K562 (cell line): Measurements from ENCODE around the gene ATP8B2. TPM values are rescaled to one million over a fixed set of nuclear protein-coding genes. Genes with fewer than 3 reads are reported as not detected.

Experiments
- ARID3A ChIP-seq: IDR thresholded peaks from 2 replicates; pipeline ENCODE4 v1.6.1; 2012; ENCODE audit warnings: low read depth, low read length, improper control_type of control experiment, borderline replicate concordance
- CREB5 ChIP-seq: fragments of 250-450 bp; sonication (Bioruptor Pico); IDR thresholded peaks from 2 replicates; pipeline ENCODE4 v1.5.0; 2020; ENCODE audit warnings: mild to moderate bottlenecking
- DLX4 ChIP-seq: fragments of 250-450 bp; sonication (Bioruptor Pico); IDR thresholded peaks from 2 replicates; pipeline ENCODE4 v1.6.1; 2021; ENCODE audit warnings: mild to moderate bottlenecking
- ETS1 ChIP-seq: conservative IDR thresholded peaks from 2 replicates; pipeline ENCODE4 v1.6.1; 2011; ENCODE audit warnings: low read depth, mild to moderate bottlenecking, low read length; ENCODE audit not compliant: control insufficient read depth
- ETV5 ChIP-seq: sonication (generic); formaldehyde crosslinking; IDR thresholded peaks from 2 replicates; pipeline ENCODE4 v1.4.0; 2020; ENCODE audit warnings: low read depth, mild to moderate bottlenecking, missing genetic modification reagents
- GATAD2A ChIP-seq: fragments of 450-650 bp; IDR thresholded peaks from 2 replicates; pipeline ENCODE4 v1.6.1; 2017
- HLTF ChIP-seq: fragments of 450-650 bp; IDR thresholded peaks from 2 replicates; pipeline ENCODE4 v1.6.1; 2016
- KAT8 ChIP-seq: fragments of 450-650 bp; IDR thresholded peaks from 2 replicates; pipeline ENCODE4 v1.6.1; 2016; ENCODE audit warnings: low read depth, mild to moderate bottlenecking
- RBM25 ChIP-seq: fragments of 200-400 bp; formaldehyde crosslinking; IDR thresholded peaks from 2 replicates; pipeline ENCODE4 v1.6.1; 2018; ENCODE audit warnings: low read length, low read depth, moderate library complexity; ENCODE audit not compliant: severe bottlenecking
- RCOR1 ChIP-seq, 2 experiments: IDR thresholded peaks; 2 replicates each; pipeline ENCODE4 v1.6.1; 2012; ENCODE audit warnings: low read depth in 2 of 2, low read length in 2 of 2, borderline replicate concordance in 1 of 2, improper control_type of control experiment in 1 of 2
- SLC30A9 ChIP-seq: fragments of 250-450 bp; sonication (Bioruptor Pico); IDR thresholded peaks from 2 replicates; pipeline ENCODE4 v1.8.0; 2022; ENCODE audit warnings: mild to moderate bottlenecking, moderate library complexity
- SNIP1 ChIP-seq: fragments of 450-650 bp; IDR thresholded peaks from 2 replicates; pipeline ENCODE4 v1.7.1; 2017; ENCODE audit warnings: low read depth, mild to moderate bottlenecking
- TAF7 ChIP-seq: fragments of 450-650 bp; IDR thresholded peaks from 2 replicates; pipeline ENCODE4 v1.6.1; 2016; ENCODE audit warnings: missing genetic modification characterization, missing compliant biosample characterization
- TAF9B ChIP-seq: fragments of 450-650 bp; IDR thresholded peaks from 2 replicates; pipeline ENCODE4 v1.6.1; 2018; ENCODE audit warnings: mild to moderate bottlenecking; ENCODE audit not compliant: partially characterized antibody
- TCF3 ChIP-seq: sonication (generic); formaldehyde crosslinking; IDR thresholded peaks from 2 replicates; pipeline ENCODE4 v1.4.0; 2020; ENCODE audit warnings: mild to moderate bottlenecking, missing genetic modification reagents
- TFE3 ChIP-seq: fragments of 450-650 bp; formaldehyde crosslinking; IDR thresholded peaks from 2 replicates; pipeline ENCODE4 v1.4.0; 2020; ENCODE audit warnings: mild to moderate bottlenecking, mixed read lengths
- XRCC4 ChIP-seq: IDR thresholded peaks from one replicate; pipeline ENCODE4 v1.6.1; 2011; ENCODE audit not compliant: insufficient read depth, insufficient read length; ENCODE audit errors: extremely low read depth
- ZNF212 ChIP-seq: fragments of 450-650 bp; formaldehyde crosslinking; IDR thresholded peaks from 2 replicates; pipeline ENCODE4 v1.4.0; 2020; ENCODE audit warnings: mild to moderate bottlenecking
- ZNF280B ChIP-seq: fragments of 250-450 bp; sonication (Bioruptor Pico); IDR thresholded peaks from 2 replicates; pipeline ENCODE4 v1.5.1; 2021; ENCODE audit warnings: mild to moderate bottlenecking
- polyA plus RNA-seq, 8 experiments: library from polyadenylated mRNA; depleted of rRNA in 4 of 8; stranded (reverse) in 5 of 8; unstranded in 3 of 8; fragments of >200 nt; fragmentation: Nextera tagmentation in 2 of 8; fragmentation: Illumina TruSeq in 1 of 8; extraction: Ambion mirVana in 2 of 8; extraction: Trizol in 1 of 8; gene quantifications; 2 replicates each; pipeline versions ENCODE4 v1.2.1 to v1.2.3, GENCODE V29; 2011 to 2014; ENCODE audit warnings: inconsistent platforms in 1 of 8, missing spikeins in 1 of 8
- total RNA-seq, 7 experiments: library from RNA; depleted of rRNA in 6 of 7; stranded (reverse); fragments of >200 nt in 6 of 7; fragmentation: Illumina TruSeq in 2 of 7; extraction: Trizol in 2 of 7; gene quantifications; 2 replicates each; pipeline versions ENCODE4 v1.2.1 to v1.2.3, GENCODE V29; 2011 to 2021; ENCODE audit warnings: low replicate concordance in 1 of 7

The ATP8B2 gene
- total and polyA plus RNA-seq, 9 of the 15 experiments (the other 6 are each of a cell fraction or from before 2014, with no cell fraction given), result 0.27 to 33.2 (median 18.4) TPM

- TF ChIP-seq RCOR1 (IDR thresholded peaks at IDR 0.05; ENCODE audit: borderline replicate concordance in 1 of 2, low read depth in 2 of 2, low read length in 2 of 2) (peak in 1 of 2 experiments; percentile 98; a peak in 3 of 4 replicates), KAT8 (no peak), XRCC4 (no peak), ETS1 (no peak), ZNF280B (CRISPR knock-in tag) (no peak), ETV5 (CRISPR knock-in tag) (no peak), SLC30A9 (no peak), DLX4 (no peak), TCF3 (CRISPR knock-in tag) (peak; percentile 54), ARID3A (no peak), RBM25 (no peak), GATAD2A (peak; percentile 81; the same call in 1 of the 2 replicates), TFE3 (CRISPR knock-in tag) (no peak), HLTF (peak; percentile 81; the same call in 1 of the 2 replicates), CREB5 (CRISPR knock-in tag) (no peak), ZNF212 (CRISPR knock-in tag) (no peak), TAF9B (peak; percentile 41), SNIP1 (no peak), TAF7 (tag) (no peak)
These were observed 28.2 kb downstream of the ATP8B2 start (continued) for GRCh38 chr1:154353460-154353904.
